Stimulated activated CD4-positive, alpha-beta T cell treated with anti-CD3 and anti-CD28 coated beads, Interleukin-1b, Interleukin-23, amount 100 ng/mL, for 24 hours (primary cell): Measurements from ENCODE around the gene CSTPP1.
A peak's percentile ranks its signal among the peaks of the same experiment; 100 is the strongest.
"Not testable (repeated sequence)": the region's sequence is repeated elsewhere in the genome, so short reads cannot be mapped to it uniquely, and the experiment has no call there.

Experiments used
- DNase-seq, 4 experiments: peaks; one replicate each; pipeline ENCODE4 v3.0.0-alpha.2; 2020; ENCODE audit warnings: low read depth in 4 of 4, low spot score in 1 of 4

The CSTPP1 gene

GRCh38 chr11:46907606-46908005, 29.0 kb upstream of the CSTPP1 start:
- no peak for DNase-seq

GRCh38 chr11:46912526-46913150, 23.9 kb upstream of the CSTPP1 start:
- DNase-seq, result no peak

GRCh38 chr11:46913484-46913883, 23.1 kb upstream of the CSTPP1 start:
- DNase-seq, result no peak

GRCh38 chr11:46914363-46914762, 22.2 kb upstream of the CSTPP1 start:
- DNase-seq, result no peak

- DNase-seq, result no peak
These were observed 21.7 kb upstream of the CSTPP1 start for GRCh38 chr11:46914910-46915309.

- no peak for DNase-seq
These were observed 20.1 kb upstream of the CSTPP1 start for GRCh38 chr11:46916286-46917108.

GRCh38 chr11:46917109-46917761, 19.3 kb upstream of the CSTPP1 start:
- no peak for DNase-seq

GRCh38 chr11:46917762-46918082, 18.8 kb upstream of the CSTPP1 start:
- DNase-seq, result no peak

- peak in 1 of 4 experiments; percentile 48 for DNase-seq
These were observed 18.3 kb upstream of the CSTPP1 start, which contains the start of gene LRP4 for GRCh38 chr11:46918083-46918787. Gene LRP4 (minus strand): TSS chr11:46918550. CDS start chr11:46918379, 171 bp downstream.

GRCh38 chr11:46918788-46919513, 17.6 kb upstream of the CSTPP1 start:
- DNase-seq, result no peak

- no peak for DNase-seq
These were observed 15.8 kb upstream of the CSTPP1 start for GRCh38 chr11:46920755-46921154.

- DNase-seq, result not testable (repeated sequence)
These were observed 8.6 kb upstream of the CSTPP1 start for GRCh38 chr11:46927928-46928327.

- not testable (repeated sequence) for DNase-seq
These were observed 7.9 kb upstream of the CSTPP1 start for GRCh38 chr11:46928701-46929100.

GRCh38 chr11:46930089-46930488, 6.5 kb upstream of the CSTPP1 start:
- no peak for DNase-seq

- DNase-seq, result no peak
These were observed 5.6 kb downstream of the CSTPP1 start for GRCh38 chr11:46942172-46942571.

- no peak for DNase-seq
These were observed 8.0 kb downstream of the CSTPP1 start for GRCh38 chr11:46944356-46945075.

GRCh38 chr11:46947399-46948077, 11.0 kb downstream of the CSTPP1 start:
- DNase-seq, result no peak

- no peak for DNase-seq
These were observed 12.0 kb downstream of the CSTPP1 start for GRCh38 chr11:46948378-46949131.

GRCh38 chr11:46949297-46949696, 12.7 kb downstream of the CSTPP1 start:
- no peak for DNase-seq
